ENCODE results near the gene DNAJC15. TPM values are rescaled to one million over a fixed set of nuclear protein-coding genes. Genes with fewer than 3 reads are reported as not detected.

Gene DNAJC15
- total RNA-seq, 1 donor from 2014 or later, result 30.1 TPM

DNA sequence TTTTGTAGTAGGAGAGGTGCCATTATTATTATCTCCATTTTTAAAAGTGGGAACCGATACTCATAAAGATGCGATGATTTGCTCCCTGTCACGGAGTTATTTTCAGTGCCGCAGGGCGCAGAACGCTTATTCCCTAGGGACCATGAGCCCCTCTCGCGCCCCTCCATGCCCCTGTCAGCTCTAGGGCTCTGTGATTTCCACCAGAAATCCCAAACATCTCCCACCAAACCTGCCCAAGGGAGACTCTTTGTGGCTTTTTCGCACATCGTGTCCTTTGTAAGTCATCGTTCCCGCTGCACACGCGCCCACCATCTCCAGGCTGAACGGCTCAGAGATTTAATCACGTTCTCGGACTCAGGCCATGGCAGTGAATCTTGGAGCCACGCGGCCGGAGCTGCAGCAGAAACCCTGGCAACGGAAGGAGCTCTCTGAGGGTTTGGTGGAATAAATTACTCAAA lies 105.1 kb downstream of the DNAJC15 start:
- no peak for DNase-seq
- Histone ChIP-seq H3K4me3 (peak overlapping the region; percentile 33), H3K27me3 (ENCODE audit: low read depth) (no peaks in the 10 kb centered on the region), H3K36me3 (no peaks in the 10 kb centered on the region), H3K27ac (replicated peaks) (peak overlapping the region; percentile 62), H3K9me3 (replicated peaks) (no peaks in the 10 kb centered on the region), H3K4me1 (peaks cover 20% of the 10 kb centered on the region)
- TF ChIP-seq, protein P1, sequence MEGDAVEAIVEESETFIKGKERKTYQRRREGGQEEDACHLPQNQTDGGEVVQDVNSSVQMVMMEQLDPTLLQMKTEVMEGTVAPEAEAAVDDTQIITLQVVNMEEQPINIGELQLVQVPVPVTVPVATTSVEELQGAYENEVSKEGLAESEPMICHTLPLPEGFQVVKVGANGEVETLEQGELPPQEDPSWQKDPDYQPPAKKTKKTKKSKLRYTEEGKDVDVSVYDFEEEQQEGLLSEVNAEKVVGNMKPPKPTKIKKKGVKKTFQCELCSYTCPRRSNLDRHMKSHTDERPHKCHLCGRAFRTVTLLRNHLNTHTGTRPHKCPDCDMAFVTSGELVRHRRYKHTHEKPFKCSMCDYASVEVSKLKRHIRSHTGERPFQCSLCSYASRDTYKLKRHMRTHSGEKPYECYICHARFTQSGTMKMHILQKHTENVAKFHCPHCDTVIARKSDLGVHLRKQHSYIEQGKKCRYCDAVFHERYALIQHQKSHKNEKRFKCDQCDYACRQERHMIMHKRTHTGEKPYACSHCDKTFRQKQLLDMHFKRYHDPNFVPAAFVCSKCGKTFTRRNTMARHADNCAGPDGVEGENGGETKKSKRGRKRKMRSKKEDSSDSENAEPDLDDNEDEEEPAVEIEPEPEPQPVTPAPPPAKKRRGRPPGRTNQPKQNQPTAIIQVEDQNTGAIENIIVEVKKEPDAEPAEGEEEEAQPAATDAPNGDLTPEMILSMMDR (IDR thresholded peaks at IDR 0.05; ENCODE audit: borderline replicate concordance), result no peak
- intact Hi-C loops (cut with micrococcal nuclease), result no loop called here

DNA sequence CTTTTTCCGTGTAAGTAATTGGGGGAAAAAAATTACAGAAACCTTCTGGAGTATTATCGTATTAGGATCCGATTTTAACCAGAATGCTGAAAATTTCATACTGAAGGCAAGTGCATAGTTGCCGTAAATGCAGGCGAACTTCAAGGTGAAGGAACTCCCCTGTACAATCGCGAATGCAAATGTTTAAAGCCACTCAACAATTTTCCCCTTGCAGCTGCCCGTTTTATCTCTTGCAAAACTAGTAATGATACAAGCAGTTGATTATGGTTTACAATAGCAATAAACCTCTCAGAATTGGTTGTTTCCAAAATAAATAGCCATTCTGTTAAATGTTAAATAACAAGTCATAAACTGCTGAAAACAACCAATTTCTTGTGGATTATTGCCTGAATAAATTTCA lies 105.7 kb downstream of the DNAJC15 start:
- Histone ChIP-seq H3K4me3 (no peak overlapping the region), H3K27ac (replicated peaks) (no peak overlapping the region), H3K36me3 (no peaks in the 10 kb centered on the region), H3K9me3 (replicated peaks) (no peaks in the 10 kb centered on the region), H3K27me3 (ENCODE audit: low read depth) (no peaks in the 10 kb centered on the region), H3K4me1 (peaks cover 20% of the 10 kb centered on the region)
- DNase-seq, result no peak
- intact Hi-C loops (cut with micrococcal nuclease), result no loop called here
- TF ChIP-seq, protein P1 (IDR thresholded peaks at IDR 0.05; ENCODE audit: borderline replicate concordance), result no peak

DNA sequence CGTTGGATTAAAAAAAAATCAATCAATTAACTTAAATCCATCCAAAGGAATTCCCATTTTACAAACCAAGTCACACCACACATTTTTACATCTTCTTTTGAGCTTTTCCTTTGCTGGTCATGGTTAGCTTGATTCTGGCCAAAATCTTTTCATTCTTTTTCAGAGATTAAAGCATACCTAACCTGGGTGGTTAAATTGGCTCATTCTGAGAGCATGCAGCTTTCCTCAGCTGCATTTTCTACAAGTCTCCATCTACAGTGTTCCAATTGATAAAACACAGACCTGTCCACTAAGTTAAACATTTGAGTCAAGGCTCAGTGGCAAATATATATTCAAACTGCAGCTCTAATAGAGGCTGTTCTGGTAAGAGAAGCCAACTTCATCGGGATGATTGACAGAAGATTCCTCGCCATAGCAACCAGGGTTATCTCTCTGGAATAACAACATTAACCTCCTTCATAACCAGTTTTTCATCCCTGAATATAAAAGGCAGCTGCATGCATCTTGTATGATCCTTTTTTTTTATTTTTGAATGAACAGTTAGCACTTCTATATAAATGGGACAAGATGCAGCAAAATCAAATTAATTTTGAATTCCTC lies 106.2 kb downstream of the DNAJC15 start:
- TF ChIP-seq, protein P1 (IDR thresholded peaks at IDR 0.05; ENCODE audit: borderline replicate concordance), result no peak
- Histone ChIP-seq H3K27ac (replicated peaks) (no peak overlapping the region), H3K36me3 (no peaks in the 10 kb centered on the region), H3K9me3 (replicated peaks) (no peaks in the 10 kb centered on the region), H3K27me3 (ENCODE audit: low read depth) (no peaks in the 10 kb centered on the region), H3K4me3 (no peak overlapping the region), H3K4me1 (peaks cover 20% of the 10 kb centered on the region)
- DNase-seq, result no peak
- intact Hi-C loops (cut with micrococcal nuclease), result no loop called here

DNA sequence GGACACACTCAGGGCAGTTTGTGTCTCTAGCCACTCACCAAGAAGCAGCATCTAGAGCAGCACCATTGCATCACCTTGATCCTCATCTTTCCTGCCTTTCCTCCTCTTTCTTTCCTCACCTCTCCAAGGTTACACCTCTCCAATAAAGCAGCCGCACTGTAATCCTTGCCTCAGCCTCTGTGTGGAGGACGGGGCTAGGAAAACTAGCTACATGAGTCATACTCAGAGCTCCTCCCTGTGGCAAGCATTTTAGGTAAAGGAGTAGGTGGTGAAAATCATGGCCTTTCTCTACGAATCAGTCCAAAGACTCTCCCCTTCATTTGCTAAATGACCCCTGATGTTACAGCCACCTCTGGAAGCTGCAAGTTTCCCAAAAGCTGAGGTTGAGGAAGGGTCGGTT lies 108.9 kb downstream of the DNAJC15 start:
- no peaks in the 10 kb centered on the region for H3K27me3 ChIP-seq (ENCODE audit: low read depth)
- no peak overlapping the region for H3K4me3 ChIP-seq
- TF ChIP-seq, protein P1 (IDR thresholded peaks at IDR 0.05; ENCODE audit: borderline replicate concordance), result peak; percentile 59
- H3K27ac ChIP-seq (replicated peaks), result no peak overlapping the region
- no peak for DNase-seq
- intact Hi-C loops (cut with micrococcal nuclease), result no loop called here
- H3K9me3 ChIP-seq (replicated peaks), result no peaks in the 10 kb centered on the region
- H3K4me1 ChIP-seq, result peaks cover 13% of the 10 kb centered on the region
- no peaks in the 10 kb centered on the region for H3K36me3 ChIP-seq

DNA sequence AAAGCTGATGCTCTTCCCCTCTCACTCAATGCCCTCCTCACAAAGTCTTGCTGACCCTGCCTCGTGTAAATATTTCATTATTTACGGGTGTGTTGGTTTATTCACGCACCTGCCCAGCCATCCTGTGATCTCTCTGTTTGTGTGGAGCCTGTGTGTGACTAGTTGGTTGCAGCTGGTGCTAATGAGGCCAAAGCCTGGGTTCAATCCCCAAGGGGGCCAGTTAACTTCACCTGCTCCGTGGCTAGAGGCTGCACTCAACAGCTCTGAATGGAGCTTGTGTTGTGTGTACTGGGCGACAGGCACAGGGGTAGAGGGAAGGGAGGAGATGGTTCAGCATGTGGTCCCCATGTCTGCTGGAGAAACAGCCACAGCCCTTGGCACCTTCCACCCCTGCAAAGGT lies 109.5 kb downstream of the DNAJC15 start:
- Histone ChIP-seq H3K4me1 (peaks cover 7% of the 10 kb centered on the region), H3K4me3 (no peak overlapping the region), H3K27me3 (ENCODE audit: low read depth) (no peaks in the 10 kb centered on the region), H3K27ac (replicated peaks) (no peak overlapping the region), H3K36me3 (no peaks in the 10 kb centered on the region), H3K9me3 (replicated peaks) (no peaks in the 10 kb centered on the region)
- DNase-seq, result no peak
- intact Hi-C loops (cut with micrococcal nuclease), result no loop called here
- TF ChIP-seq, protein P1 (IDR thresholded peaks at IDR 0.05; ENCODE audit: borderline replicate concordance), result no peak

Measured in left ventricle myocardium inferior (tissue), 1 donor.